HG02884 (cell line): ENCODE measurements around the gene SLC38A6.

Experiments used
- ATAC-seq: cut with Tn5 transposase; IDR thresholded peaks from one replicate; pipeline ENCODE4 v1.9.1; 2021; ENCODE audit warnings: mild to moderate bottlenecking, moderate library complexity; ENCODE audit not compliant: unreplicated experiment

SLC38A6 gene

DNA sequence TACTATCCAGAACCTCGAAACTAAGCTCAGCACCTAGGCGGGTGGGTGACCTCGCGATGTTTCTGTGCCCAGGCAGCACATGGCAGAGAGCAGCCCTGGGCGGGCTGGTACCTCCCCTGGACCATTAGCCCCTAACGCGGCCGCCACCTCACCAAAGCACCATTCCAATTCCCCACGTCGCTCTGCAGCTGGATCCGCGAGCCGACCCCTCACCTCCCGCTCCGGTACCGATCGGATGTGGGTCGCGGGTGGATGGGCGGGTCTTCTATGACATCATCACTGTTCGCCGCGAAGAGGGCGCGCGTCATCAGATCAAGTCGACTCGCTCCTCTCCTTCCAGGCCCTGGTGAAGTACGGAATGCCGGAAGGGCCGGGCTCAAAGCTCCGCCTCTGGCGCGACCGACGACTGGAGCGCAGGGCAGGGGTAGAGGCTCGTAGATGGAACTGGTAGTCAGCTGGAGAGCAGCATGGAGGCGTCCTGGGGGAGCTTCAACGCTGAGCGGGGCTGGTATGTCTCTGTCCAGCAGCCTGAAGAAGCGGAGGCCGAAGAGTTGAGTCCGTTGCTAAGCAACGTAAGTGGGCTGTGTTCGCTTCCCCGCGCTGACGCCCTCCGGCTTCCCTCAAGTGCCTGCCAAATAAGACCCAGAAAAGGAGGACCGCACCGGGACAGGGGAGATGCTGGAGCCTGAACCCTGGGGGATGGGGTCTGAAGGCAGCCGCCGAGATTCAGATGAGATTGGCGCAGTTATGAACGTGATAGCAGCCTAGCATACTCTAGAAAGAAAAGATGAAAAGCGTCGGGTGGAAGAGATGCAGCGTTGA is at the start of gene SLC38A6, which contains the start of gene TRMT5:
Gene SLC38A6, plus strand, starts transcription at position 435 of the 822 bp plus-strand sequence. Its CDS starts 33 bp downstream, at position 468.
Gene TRMT5, minus strand, starts transcription at position 269 of the 822 bp plus-strand sequence. Its CDS starts 106 bp downstream, at position 163.
- peak; percentile 75 for ATAC-seq

DNA sequence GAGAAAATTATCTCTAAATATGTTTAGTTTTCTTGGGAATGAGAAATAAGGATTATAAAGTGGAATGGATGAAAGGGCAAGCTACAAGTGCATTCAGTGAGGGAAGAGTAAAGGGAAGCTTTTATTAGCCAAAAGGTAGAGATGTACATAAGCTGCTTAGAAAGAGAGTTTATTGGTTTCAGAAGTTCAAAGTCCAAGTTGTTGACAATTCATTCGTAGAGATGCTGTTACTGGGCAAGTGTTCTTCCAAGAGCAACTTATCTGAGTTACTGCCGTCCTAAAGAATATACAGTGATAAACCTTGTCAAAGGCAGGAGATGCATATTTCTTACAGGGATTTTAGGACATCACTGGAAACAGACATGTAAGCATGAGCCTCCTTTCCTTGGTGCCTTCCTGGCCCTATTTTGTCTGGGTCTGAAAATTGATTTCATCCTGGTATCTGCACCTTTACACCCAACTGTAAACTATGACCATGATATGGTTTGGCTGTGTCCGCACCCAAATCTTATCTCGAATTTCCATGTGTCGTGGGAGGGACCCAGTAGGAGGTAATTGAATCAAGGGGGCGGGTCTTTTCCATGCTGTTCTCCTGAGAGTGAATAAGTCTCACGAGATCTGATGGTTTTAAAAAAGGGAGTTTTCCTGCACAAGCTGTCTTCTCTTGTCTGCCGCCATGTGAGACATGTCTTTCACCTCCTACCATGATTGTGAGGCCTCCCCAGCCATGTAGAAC is 47.0 kb upstream of the SLC38A6 start:
- no peak for ATAC-seq

DNA sequence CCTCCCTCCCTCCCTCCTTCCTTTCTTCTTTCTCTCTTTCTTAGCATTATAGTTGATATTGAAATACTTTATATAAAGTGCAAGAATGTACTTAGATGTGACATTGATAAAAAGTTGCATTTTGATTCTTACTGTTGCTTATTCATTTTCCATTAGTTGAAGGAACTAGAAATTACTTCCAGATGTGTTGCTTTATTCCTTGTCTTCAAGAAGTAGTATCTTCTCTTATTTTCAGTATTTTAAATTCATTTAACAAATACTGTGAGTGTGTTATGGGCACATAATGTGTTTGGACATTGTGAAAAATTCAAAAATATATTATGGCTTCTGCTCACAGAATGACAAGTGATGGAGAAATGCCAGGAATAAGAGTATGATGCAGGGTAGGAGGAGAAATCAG is 45.7 kb upstream of the SLC38A6 start:
- no peak for ATAC-seq

DNA sequence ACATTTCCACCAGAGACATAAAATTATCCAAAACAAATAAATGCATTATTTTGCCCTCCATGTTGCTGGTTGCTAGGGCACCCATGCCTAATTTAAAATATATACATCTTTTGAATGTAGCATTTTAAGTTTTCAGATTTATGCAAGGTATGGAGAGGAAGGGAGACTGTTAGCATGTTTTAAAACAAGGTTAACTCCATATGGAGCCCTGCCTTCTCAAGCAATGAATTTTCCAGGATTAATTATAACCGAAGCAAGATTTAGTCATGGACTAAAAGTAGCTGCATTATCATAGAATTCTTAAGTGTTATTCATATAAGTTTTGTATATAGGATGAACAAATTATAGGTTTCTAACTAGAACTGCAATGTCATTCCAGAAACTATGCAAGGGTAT is 37.4 kb upstream of the SLC38A6 start:
- ATAC-seq, result no peak

DNA sequence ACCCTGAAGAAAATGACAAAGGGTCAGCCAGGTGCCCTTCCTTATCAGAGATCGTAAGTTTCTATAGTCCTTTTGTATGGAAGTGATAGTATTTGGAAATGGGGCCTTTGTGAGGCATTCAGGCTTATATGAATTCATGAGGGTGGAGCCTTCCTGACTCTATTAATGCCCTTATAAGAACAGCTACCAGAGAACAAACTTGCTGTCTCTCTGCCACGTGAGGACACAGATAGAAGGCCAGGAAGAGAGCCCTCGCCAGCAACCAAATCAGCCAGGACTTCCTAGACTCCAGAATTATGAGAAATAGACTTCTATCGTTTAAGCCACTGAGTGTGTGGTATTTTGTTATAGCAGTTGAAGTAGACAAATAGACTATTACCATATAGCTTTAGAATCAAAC is 36.8 kb upstream of the SLC38A6 start:
- no peak for ATAC-seq

DNA sequence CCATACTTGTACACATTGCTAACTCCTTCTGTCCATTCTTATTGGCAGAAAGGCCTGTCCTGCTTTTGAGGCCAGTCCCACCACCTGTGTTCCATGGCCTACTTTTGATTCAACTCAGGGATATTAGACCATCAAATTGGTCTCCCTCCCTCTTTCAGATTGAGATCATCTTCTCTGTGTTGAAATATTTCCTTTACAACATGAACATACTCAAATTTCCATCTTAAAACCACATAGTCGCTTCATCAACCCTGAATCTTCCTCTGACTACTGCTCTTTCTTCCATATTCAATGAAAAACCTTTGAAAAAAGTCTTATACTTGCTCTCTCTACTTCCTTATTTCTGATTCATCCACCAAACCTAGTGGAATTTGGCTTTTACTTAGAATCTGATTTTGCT is 35.1 kb upstream of the SLC38A6 start:
- no peak for ATAC-seq

DNA sequence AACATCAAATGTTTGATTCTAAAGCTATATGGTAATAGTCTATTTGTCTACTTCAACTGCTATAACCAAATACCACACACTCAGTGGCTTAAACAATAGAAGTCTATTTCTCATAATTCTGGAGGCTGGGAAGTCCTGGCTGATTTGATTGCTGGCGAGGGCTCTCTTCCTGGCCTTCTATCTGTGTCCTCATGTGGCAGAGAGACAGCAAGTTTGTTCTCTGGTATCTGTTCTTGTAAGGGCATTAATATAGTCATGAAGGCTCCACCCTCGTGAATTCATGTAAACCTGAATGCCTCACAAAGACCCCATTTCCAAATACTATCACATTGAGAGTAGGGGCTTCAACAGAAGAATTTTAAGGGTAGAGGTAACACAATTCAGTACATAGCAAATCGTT is 34.3 kb upstream of the SLC38A6 start:
- no peak for ATAC-seq

DNA sequence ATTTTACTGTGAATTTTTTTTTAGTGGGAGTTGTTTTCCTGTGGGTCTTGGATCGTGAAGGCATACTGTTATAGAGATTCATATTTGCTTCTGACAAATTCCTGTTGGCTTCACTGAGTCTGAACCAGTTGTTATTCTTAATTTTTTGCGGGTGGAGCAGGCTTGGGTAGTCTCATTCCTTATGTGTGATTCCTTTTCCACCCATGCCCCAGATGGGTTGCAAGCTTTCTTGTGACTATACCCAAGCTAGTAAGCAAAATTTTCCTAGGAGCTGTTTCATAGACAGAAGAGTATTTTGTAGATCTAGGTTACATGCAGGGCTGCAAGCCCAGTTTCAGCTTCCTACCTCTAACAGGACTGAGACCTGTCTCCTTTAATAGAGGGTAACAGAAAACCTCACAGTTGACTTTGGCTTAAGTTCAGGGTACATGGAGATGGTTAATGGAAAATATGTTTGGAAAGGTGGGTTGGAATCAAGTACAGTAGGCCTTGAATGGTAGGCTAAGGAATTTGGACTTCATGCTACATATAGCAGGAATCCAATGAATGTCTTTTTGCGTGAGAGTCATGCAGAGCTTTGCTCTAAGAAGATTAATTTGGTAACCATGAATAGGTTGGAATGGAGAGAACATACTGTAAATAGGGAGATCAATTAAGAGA is 29.1 kb upstream of the SLC38A6 start:
- ATAC-seq, result no peak

DNA sequence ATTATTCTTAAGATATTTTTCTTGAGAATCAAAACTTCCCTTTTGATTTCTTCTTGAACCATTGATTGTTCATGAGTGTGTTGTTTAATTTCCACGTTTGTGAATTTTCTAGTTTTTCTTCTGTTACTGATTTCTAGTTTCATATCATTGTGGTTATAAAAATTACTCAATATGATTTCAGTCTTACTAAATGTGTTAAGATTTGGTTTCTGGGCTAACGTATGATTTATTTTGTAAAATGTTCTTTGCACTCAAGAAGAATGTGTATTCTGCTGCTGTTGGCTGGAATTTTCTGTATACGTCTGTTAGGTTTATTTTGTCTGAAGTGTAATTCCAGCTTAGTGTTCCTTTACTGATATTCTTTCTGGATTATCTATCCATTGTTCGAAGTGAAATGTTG is 24.8 kb upstream of the SLC38A6 start:
- no peak for ATAC-seq

DNA sequence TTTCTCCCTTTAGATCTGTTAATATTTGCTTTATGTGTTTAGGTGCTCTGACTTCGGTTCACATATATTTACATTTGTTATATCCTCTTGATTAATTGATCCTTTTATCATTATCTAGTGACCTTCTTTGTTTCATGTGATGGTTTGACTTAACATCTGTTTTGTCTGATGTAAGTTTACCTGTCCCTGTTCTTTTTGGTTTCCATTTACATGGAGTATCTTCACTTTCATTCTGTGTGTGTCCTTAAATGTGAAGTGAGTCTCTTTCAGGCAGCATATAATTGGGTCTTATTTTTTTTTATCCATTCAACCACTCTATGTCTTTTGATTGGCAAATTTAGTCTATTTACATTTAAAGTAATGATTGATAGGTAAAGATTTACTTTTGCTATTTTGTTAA is 24.4 kb upstream of the SLC38A6 start:
- no peak for ATAC-seq

DNA sequence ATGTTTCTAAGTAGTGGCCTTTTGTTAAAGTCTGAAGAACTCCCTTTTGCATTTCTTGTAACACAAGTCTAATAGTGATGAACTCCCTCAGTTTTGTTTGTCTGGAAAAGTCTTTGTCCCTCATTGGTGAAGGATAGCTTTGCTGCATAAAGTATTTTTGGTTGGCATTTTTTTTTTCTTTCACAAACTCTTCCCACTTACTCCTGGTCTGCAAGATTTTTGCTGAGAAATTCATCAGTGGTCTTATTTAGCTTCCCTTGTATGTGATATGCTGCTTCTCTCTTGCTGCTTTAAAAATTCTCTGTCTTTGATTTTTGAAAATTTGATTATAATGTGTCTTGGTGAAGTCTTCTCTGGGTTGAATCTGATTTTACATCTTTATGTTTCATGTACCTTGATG is 22.9 kb upstream of the SLC38A6 start:
- ATAC-seq, result no peak

DNA sequence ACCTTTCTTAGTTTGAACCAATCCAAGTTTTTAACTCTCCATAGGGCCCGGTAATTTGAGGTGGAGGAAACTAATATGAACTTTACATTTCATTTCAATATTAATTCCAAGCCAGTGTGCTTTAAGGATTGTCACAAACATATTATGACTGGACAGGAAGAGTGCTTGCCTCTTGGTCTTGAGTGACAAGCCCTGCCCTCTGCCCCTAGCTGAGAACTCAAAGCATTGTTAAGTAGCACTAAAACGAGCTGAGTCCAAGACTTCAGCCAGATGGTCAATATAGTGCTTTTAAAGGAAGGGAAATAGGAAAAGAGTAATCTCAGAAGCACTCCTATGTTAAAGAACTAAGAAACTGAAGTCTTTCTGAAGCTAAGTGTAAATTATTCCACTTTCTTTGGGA is 17.3 kb upstream of the SLC38A6 start:
- ATAC-seq, result no peak

DNA sequence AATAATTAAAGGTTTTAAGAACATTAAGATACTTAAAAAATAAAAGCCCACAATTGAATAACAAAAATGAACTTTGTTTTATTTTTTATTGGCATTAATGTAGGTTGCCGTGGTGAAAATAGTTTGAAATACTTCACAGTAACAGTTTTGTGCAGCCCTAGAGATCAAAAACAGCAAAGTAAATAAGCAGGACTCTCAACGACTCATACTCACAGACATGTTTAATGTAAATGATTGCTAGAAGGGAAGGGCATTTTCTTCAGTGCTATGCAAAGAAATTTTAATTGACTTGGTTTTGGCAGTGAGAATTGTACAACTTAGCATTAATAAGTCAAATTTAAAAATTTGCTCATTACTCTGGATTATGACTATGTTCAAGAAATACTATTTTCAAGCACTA is 16.1 kb upstream of the SLC38A6 start:
- no peak for ATAC-seq

DNA sequence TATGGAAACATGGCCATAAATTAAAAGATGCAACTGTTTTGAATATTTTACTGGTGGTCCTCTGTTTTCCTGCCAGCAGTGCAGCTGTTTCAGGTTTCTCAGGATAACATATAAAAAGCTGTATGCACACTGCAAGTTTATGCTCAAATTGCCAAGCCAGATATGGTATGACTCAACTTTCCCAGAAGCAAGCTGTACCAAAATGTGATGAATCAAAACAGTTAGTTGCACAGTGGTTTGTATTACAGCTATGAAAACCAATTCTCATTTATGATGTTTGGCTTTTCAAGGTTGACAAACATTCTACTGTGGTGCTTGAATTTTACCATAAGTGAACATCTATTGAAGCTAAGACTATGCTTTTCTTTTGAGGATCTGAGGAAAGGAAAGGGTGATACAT is 15.6 kb upstream of the SLC38A6 start:
- no peak for ATAC-seq

DNA sequence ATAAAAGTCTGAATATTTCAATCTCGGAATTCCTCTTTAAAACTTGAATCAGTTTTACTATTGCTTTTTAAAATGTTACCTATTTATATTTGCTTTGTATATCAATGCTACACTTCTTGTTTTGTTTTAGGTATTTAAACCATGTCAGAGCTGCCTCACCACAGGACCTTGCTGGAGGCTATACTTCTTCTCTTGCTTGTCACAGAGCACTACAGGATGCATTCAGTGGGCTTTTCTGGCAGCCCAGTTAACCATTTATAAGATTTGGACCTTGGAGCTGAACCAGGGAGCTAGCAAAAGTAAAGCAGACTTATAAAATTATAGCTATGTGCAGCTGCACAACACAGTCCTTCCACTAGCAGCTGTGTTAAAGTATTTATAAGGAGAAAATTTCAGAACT is 12.9 kb upstream of the SLC38A6 start:
- no peak for ATAC-seq

DNA sequence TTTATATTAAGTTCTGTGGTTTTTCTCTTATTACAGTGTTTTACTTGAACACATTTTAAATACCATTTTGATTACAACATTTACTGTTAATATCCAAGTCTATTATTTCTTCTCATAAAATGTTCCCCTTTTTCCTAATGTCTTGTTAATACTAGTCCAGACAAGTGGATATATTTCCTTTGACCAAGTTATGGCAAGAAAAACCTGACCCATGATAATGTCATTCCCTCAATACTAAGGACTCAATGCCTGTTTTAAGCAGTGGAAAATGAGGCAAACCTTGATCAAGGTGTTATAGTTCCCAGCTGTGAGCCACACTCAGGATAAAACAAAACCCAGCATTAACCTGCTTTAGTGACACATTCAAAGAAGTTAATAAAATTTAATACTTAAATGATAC is 12.4 kb upstream of the SLC38A6 start:
- no peak for ATAC-seq

DNA sequence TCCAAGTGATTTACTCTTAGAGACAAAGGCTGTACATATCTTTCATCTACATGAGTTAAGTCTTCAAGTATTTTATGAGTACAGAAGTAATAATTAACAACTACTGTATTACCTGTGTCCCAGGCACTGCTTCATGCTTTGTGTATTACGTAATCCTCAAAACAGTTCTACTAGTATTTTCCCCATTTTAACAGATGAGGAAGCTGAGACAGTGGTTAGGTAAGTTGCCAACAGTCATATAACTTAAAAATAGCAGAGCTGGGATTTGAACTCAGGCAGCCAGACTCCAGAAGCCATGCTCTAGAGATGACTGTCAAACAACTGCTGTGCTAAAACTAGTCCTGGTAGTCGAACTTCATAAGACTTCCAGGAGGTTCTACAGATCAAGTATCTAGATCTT is 10.9 kb upstream of the SLC38A6 start:
- no peak for ATAC-seq

DNA sequence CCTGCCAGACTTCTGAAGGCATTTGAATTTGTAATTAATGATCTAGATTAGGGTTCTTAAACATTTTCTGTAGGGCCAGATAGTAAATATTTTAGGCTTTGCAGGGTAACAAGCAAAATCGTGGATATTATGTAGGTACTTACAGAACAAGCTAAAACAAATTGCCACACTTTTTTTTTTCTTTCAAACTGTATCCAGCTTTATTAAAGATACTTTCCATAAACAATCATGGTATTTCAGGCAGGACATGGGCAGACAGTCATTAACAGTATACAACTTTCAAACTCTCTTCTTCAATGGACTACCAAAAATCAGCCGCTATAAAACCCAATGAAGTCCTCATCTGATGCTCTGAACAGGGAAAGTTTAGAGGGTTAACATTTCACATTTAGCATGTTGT is 9.8 kb upstream of the SLC38A6 start:
- ATAC-seq, result no peak

DNA sequence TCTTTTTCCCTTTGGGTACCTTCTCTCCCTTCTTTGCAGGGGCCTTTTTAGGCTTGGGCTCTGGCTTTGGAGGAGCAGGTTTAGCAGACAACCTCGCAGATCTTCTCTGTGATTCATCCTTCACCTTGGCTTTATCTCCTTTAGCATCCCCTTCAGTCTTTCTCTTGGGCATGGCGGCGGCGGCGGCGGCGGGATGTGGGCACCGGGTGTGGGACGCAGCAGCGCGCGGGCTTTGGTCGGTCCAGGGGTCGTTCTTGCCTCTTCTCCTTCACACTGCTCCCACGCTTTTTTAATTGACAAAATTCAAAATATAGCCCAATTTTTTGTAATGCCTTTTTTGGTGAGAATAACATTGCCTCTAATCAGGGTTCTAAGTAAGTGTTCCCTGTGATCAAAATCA is 8.8 kb upstream of the SLC38A6 start:
- ATAC-seq, result no peak

DNA sequence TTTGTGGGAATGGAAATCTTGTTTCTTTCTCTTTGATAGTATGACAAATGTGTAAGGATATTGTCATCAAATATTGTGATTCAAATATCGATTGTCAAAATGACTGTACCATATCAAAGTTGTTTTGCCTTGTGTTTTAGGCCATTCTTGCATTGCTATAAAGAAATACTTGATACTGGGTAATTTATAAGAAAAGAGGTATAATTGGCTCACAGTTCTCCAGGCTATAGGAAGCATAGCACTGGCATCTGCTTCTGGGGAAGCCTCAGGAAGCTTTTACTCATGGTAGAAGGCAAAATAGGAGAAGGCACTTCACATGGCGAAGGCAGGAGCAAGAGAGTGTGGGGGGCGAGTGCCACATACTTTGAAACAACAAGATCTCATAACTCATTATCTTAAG is 8.0 kb upstream of the SLC38A6 start:
- ATAC-seq, result no peak

DNA sequence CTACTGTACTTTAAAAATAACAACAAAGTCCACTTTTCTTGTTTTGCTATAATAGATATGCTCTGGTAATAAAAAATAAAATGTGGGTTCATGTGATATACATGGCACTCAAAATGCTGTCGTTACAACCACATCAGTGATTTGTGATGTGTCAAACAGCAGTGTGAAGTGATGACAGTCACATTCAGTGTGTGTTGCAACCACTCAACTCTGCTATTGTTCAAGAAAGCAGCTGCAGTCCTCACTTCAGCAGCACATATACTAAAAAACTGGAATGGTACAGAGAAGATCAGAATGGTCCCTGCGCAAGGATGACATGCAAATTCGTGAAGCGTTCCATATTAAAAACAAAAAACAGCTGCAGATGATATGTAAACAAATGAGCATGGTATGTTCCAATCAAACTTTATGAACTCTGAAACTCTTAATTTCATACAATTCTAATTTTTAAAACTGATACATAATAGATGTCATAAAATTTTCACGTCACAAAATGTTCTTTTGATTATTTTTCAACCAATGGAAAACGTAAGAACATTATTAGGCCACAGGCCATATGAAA is 6.9 kb upstream of the SLC38A6 start:
- no peak for ATAC-seq
